NCI-H1105 (cell line): Measurements from ENCODE around the gene SF3B5.
"Not testable (repeated sequence)": the region's sequence is repeated elsewhere in the genome, so short reads cannot be mapped to it uniquely, and the experiment has no call there.

ENCODE experiments used
- DNase-seq: peaks from one replicate; lab custom pipeline; 2025; lab: John Stamatoyannopoulos, UW

The SF3B5 gene

GRCh38 chr6:144104898-144105487 is 9.6 kb upstream of the SF3B5 start:
- peak; percentile 78 for DNase-seq

- no peak for DNase-seq
Measured at GRCh38 chr6:144104488-144104887, 9.1 kb upstream of the SF3B5 start.

GRCh38 chr6:144103026-144103563 is 7.7 kb upstream of the SF3B5 start:
- no peak for DNase-seq

GRCh38 chr6:144098993-144099392 is 3.6 kb upstream of the SF3B5 start:
- no peak for DNase-seq

- DNase-seq, result no peak
Measured at GRCh38 chr6:144094731-144095133, 641 bp downstream of the SF3B5 start.

- DNase-seq, result no peak
Measured at GRCh38 chr6:144093658-144094057, 1.7 kb downstream of the SF3B5 start.

GRCh38 chr6:144093236-144093635 is 2.1 kb downstream of the SF3B5 start:
- DNase-seq, result no peak

- no peak for DNase-seq
Measured at GRCh38 chr6:144090384-144090783, 5.0 kb downstream of the SF3B5 start.

GRCh38 chr6:144087789-144088426 is 7.5 kb downstream of the SF3B5 start:
- no peak for DNase-seq

GRCh38 chr6:144086959-144087358 is 8.4 kb downstream of the SF3B5 start:
- no peak for DNase-seq

GRCh38 chr6:144083172-144083571 is 12.2 kb downstream of the SF3B5 start:
- DNase-seq, result no peak

GRCh38 chr6:144082412-144082811 is 13.0 kb downstream of the SF3B5 start:
- DNase-seq, result not testable (repeated sequence)

GRCh38 chr6:144077871-144078270 is 17.5 kb downstream of the SF3B5 start:
- DNase-seq, result no peak

GRCh38 chr6:144075875-144076274 is 19.5 kb downstream of the SF3B5 start:
- no peak for DNase-seq

GRCh38 chr6:144075187-144075586 is 20.2 kb downstream of the SF3B5 start:
- no peak for DNase-seq

GRCh38 chr6:144073024-144073423 is 22.3 kb downstream of the SF3B5 start:
- no peak for DNase-seq

GRCh38 chr6:144069506-144069905 is 25.9 kb downstream of the SF3B5 start:
- no peak for DNase-seq

GRCh38 chr6:144068794-144069193 is 26.6 kb downstream of the SF3B5 start:
- no peak for DNase-seq

- no peak for DNase-seq
Measured at GRCh38 chr6:144066741-144067484, 28.5 kb downstream of the SF3B5 start.

- DNase-seq, result no peak
Measured at GRCh38 chr6:144066255-144066654, 29.1 kb downstream of the SF3B5 start.

GRCh38 chr6:144065213-144065660 is 30.1 kb downstream of the SF3B5 start:
- no peak for DNase-seq

- DNase-seq, result peak; percentile 57
Measured at GRCh38 chr6:144064402-144065212, 30.8 kb downstream of the SF3B5 start.
